Right lobe of liver (tissue), 6 donors: ENCODE measurements around the gene PCYOX1L. TPM values are rescaled to one million over a fixed set of nuclear protein-coding genes. Genes with fewer than 3 reads are reported as not detected.

ENCODE experiments used
- ATAC-seq, 4 donors: fragments of 200-7000 bp; cut with Tn5 transposase; one replicate each; pipeline ENCODE4 v1.9.1; 2020; ENCODE audit warnings: mild to moderate bottlenecking in 4 of 4, moderate library complexity in 4 of 4
- DNase-seq, 3 donors: peaks; one replicate each; pipeline ENCODE4 v3.0.0-alpha.2; 2020
- H3K27ac ChIP-seq, 3 donors: fragments of 200-600 bp; one replicate each; pipeline ENCODE4 v1.8.0; 2022
- H3K27me3 ChIP-seq, 2 donors: fragments of 200-600 bp; one replicate each; pipeline ENCODE4 v1.8.0; 2022
- H3K36me3 ChIP-seq, 4 donors: fragments of 200-600 bp; sonication (generic) in 1 of 4; one replicate each; pipeline versions ENCODE4 v1.5.1 to v1.8.0; 2017 to 2022; ENCODE audit warnings: control low read depth in 1 of 4
- H3K4me1 ChIP-seq, 4 donors: fragments of 200-600 bp; sonication (generic) in 1 of 4; one replicate each; pipeline versions ENCODE4 v1.5.1 to v1.8.0; 2017 to 2022; ENCODE audit warnings: control low read depth in 1 of 4
- H3K4me3 ChIP-seq, 3 donors: fragments of 200-600 bp; one replicate each; pipeline ENCODE4 v1.8.0; 2022
- H3K9me3 ChIP-seq, 4 donors: fragments of 200-600 bp; sonication (generic) in 1 of 4; one replicate each; pipeline versions ENCODE4 v1.5.1 to v1.8.0; 2017 to 2022; ENCODE audit warnings: control low read depth in 1 of 4
- POLR2A ChIP-seq: fragments of 450-650 bp; IDR thresholded peaks from one replicate; pipeline ENCODE4 v1.6.1; 2017; ENCODE audit warnings: antibody characterized with exemption, mild to moderate bottlenecking
- WGBS: methylation state at CpG from one replicate; pipeline ENCODE4 v1.1.6; 2018; ENCODE audit warnings: low coverage, low lambda C conversion rate; ENCODE audit not compliant: insufficient coverage; ENCODE audit errors: missing lambda C conversion rate; 5-methylcytosine and 5-hydroxymethylcytosine counted together
- intact Hi-C, 2 donors: fragments of 100-400 bp; cut with DNase I; formaldehyde crosslinking; loops; one replicate each; pipeline versions ENCODE4 v1.11.2 to v1.14.1; 2022
- total RNA-seq, 6 experiments: library from RNA; depleted of rRNA in 2 of 6; stranded (reverse); fragments of >200 nt in 2 of 6; fragmentation: NEBNext Ultra II Directional in 3 of 6; extraction: Animal tissue kit (Norgen Biotek cat#: 25700) in 3 of 6; gene quantifications; one replicate each; pipeline versions ENCODE4 v1.1.0 to v1.2.4, GENCODE V29; 2016 to 2023
- TF ChIP-seq, protein P1 (sequence below), 4 donors: fragments of 200-600 bp in 3 of 4; fragments of 450-650 bp in 1 of 4; IDR thresholded peaks; one replicate each; pipeline versions ENCODE4 v1.5.1 to v1.8.0; 2016 to 2022; ENCODE audit warnings: antibody characterized with exemption in 4 of 4, mild to moderate bottlenecking in 2 of 4
- donor health status: DM: no; HTN: yes; CAD: no.
- donor health status: DM: no; HTN: no; CAD: no.
- donor health status: DM: no; HTN: no; CAD: no.
- donor health status: DM: no; HTN: yes; CAD: no.
- donor health status: DM: no; HTN: yes; CAD: no.

Gene PCYOX1L
- total RNA-seq, 6 experiments from 2014 or later = 0.29 to 1.2 (median 0.62) TPM

DNA sequence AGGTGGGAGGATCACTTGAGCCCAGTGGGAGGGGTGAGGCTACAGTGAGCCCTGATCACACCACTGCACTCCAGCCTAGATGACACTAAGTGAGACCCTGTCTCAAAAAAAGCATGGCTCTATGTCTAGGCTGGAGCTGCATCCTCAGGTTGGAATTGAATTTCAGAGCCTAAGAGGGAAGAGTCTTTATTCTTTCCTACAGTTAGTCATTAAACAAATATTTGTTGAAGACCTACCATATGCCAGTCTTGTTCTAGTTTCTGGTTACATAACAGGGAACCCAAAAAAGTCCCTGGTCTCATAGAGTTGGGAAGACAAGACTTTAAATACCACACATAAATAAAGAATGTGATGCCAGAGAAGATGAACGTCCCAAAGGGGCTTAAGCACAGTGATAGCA, 19.5 kb upstream of the PCYOX1L start:
- Histone ChIP-seq H3K27me3 (no peaks in the 10 kb centered on the region), H3K4me1 (no peaks in the 10 kb centered on the region), H3K4me3 (no peak overlapping the region), H3K9me3 (no peaks in the 10 kb centered on the region), H3K27ac (no peak overlapping the region), H3K36me3 (peaks cover 0 to 4% (median 0%) of the 10 kb centered on the region in 4 donors)
- intact Hi-C loops = no loop called here
- DNase-seq (no peak), ATAC-seq (peak in 1 of 4 donors; percentile 34)
- TF ChIP-seq, protein P1, sequence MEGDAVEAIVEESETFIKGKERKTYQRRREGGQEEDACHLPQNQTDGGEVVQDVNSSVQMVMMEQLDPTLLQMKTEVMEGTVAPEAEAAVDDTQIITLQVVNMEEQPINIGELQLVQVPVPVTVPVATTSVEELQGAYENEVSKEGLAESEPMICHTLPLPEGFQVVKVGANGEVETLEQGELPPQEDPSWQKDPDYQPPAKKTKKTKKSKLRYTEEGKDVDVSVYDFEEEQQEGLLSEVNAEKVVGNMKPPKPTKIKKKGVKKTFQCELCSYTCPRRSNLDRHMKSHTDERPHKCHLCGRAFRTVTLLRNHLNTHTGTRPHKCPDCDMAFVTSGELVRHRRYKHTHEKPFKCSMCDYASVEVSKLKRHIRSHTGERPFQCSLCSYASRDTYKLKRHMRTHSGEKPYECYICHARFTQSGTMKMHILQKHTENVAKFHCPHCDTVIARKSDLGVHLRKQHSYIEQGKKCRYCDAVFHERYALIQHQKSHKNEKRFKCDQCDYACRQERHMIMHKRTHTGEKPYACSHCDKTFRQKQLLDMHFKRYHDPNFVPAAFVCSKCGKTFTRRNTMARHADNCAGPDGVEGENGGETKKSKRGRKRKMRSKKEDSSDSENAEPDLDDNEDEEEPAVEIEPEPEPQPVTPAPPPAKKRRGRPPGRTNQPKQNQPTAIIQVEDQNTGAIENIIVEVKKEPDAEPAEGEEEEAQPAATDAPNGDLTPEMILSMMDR (IDR thresholded peaks at IDR 0.05) = no peak
- 80% methylated on average over 1 of the region's 1 CpG for WGBS

GRCh38 chr5:149340920-149341319, 16.9 kb upstream of the PCYOX1L start:
- Histone ChIP-seq H3K27me3 (no peaks in the 10 kb centered on the region), H3K27ac (no peak overlapping the region), H3K9me3 (no peaks in the 10 kb centered on the region), H3K4me1 (peaks cover 0 to 7% (median 1%) of the 10 kb centered on the region in 4 donors), H3K36me3 (peaks cover 0 to 4% (median 0%) of the 10 kb centered on the region in 4 donors), H3K4me3 (no peak overlapping the region)
- no peak for ATAC-seq
- intact Hi-C loops = no loop called here
- no peak for DNase-seq
- TF ChIP-seq, protein P1 (IDR thresholded peaks at IDR 0.05) = no peak
- no peak for TF ChIP-seq POLR2A
- 62% methylated on average over 1 of the region's 1 CpG for WGBS

GRCh38 chr5:149341876-149342275, 16.0 kb upstream of the PCYOX1L start:
- Histone ChIP-seq H3K27ac (no peak overlapping the region), H3K4me1 (peaks cover 0 to 11% (median 3%) of the 10 kb centered on the region in 4 donors), H3K36me3 (peaks cover 0 to 4% (median 0%) of the 10 kb centered on the region in 4 donors), H3K27me3 (no peaks in the 10 kb centered on the region), H3K9me3 (no peaks in the 10 kb centered on the region), H3K4me3 (no peak overlapping the region)
- intact Hi-C loops = no loop called here
- TF ChIP-seq, protein P1 (IDR thresholded peaks at IDR 0.05) = no peak
- no peak for TF ChIP-seq POLR2A
- ATAC-seq (no peak), DNase-seq (no peak)

GRCh38 chr5:149344151-149344550, 13.7 kb upstream of the PCYOX1L start:
- intact Hi-C loops = no loop called here
- DNase-seq (no peak), ATAC-seq (no peak)
- Histone ChIP-seq H3K27ac (no peak overlapping the region), H3K4me1 (peaks cover 0 to 11% (median 3%) of the 10 kb centered on the region in 4 donors), H3K9me3 (no peaks in the 10 kb centered on the region), H3K4me3 (no peak overlapping the region), H3K36me3 (peaks cover 0 to 15% (median 3%) of the 10 kb centered on the region in 4 donors), H3K27me3 (no peaks in the 10 kb centered on the region)
- TF ChIP-seq POLR2A = no peak
- TF ChIP-seq, protein P1 (IDR thresholded peaks at IDR 0.05) = no peak
- 83% methylated on average over 2 of the region's 2 CpGs for WGBS
